Suppressor macrophage treated with lipopolysaccharide for 1 hour (primary cell): ENCODE results near the gene TBC1D2.

ENCODE experiments used
- DNase-seq, 3 donors: peaks; one replicate each; pipeline ENCODE4 v3.0.0-alpha.2; 2020 to 2022

The TBC1D2 gene

GRCh38 chr9:98159790-98160189, 95.7 kb downstream of the TBC1D2 start:
- DNase-seq = no peak

GRCh38 chr9:98159301-98159700, 96.1 kb downstream of the TBC1D2 start:
- no peak for DNase-seq

- DNase-seq = peak in 2 of 3 donors; percentile 15 to 24
Measured at GRCh38 chr9:98158071-98158831, 97.2 kb downstream of the TBC1D2 start.

GRCh38 chr9:98157372-98157771, 98.1 kb downstream of the TBC1D2 start:
- no peak for DNase-seq

GRCh38 chr9:98154678-98155077, 100.8 kb downstream of the TBC1D2 start:
- no peak for DNase-seq

GRCh38 chr9:98152526-98152925, 102.9 kb downstream of the TBC1D2 start:
- peak in 1 of 3 donors; percentile 34 for DNase-seq

GRCh38 chr9:98150721-98151120, 104.7 kb downstream of the TBC1D2 start:
- peak; percentile 44 to 51 (median 51) for DNase-seq

- peak; percentile 55 to 69 (median 62) for DNase-seq
Measured at GRCh38 chr9:98150164-98150563, 105.3 kb downstream of the TBC1D2 start.

- DNase-seq = no peak
Measured at GRCh38 chr9:98149422-98149821, 106.0 kb downstream of the TBC1D2 start.
